A549 (cell line): Measurements from ENCODE around the gene PI16. TPM values are rescaled to one million over a fixed set of nuclear protein-coding genes. Genes with fewer than 3 reads are reported as not detected.

Source experiments
- ATAC-seq, 2 experiments: fragments of 200-7000 bp in 1 of 2; fragments of >200 bp in 1 of 2; cut with Nextera tagmentation in 1 of 2; cut with Tn5 transposase in 1 of 2; 3 replicates each; pipeline versions ENCODE4 v1.8.0 to v1.9.1; 2018 to 2020; ENCODE audit warnings: mild to moderate bottlenecking in 1 of 2, moderate library complexity in 1 of 2
- CTCF ChIA-PET: fragments of 300-600 bp; sonication (Branson Sonifier 250); formaldehyde crosslinking; extraction: SDS; loops from one replicate; lab custom pipeline; 2021; ENCODE audit warnings: antibody characterized with exemption, inconsistent platforms; lab: Yijun Ruan, JAX
- POLR2A ChIA-PET: fragments of 350-600 bp; formaldehyde crosslinking; extraction: SDS; loops from one replicate; lab custom pipeline; 2021; ENCODE audit warnings: antibody characterized with exemption, inconsistent platforms; lab: Yijun Ruan, JAX
- DNase-seq, 2 experiments: peaks; one replicate each; pipeline versions ENCODE4 v3.0.0 to v3.0.0-alpha.2; 2011 to 2016; ENCODE audit warnings: low read depth in 1 of 2, low spot score in 1 of 2
- FAIRE-seq: peaks from 2 replicates; lab custom pipeline; 2011; peaks lifted over from hg19 to GRCh38; lab: Jason Lieb, UNC
- H3K27ac ChIP-seq, 2 experiments: fragments of >200 bp; sonication (Bioruptor Twin); formaldehyde crosslinking; 3 replicates each; pipeline ENCODE4 v1.5.1; 2016 to 2017
- H3K4me1 ChIP-seq: fragments of >200 bp; sonication (Bioruptor Twin); formaldehyde crosslinking; 3 replicates; pipeline ENCODE4 v1.6.1; 2016
- H3K4me2 ChIP-seq: fragments of >200 bp; sonication (Bioruptor Twin); formaldehyde crosslinking; 3 replicates; pipeline ENCODE4 v1.6.1; 2016
- H3K4me3 ChIP-seq: fragments of >200 bp; sonication (Bioruptor Twin); formaldehyde crosslinking; 3 replicates; pipeline ENCODE4 v1.5.1; 2016
- H3K9me3 ChIP-seq: fragments of >200 bp; sonication (Bioruptor Twin); formaldehyde crosslinking; 3 replicates; pipeline ENCODE4 v1.6.1; 2016
- CHD4 ChIP-seq: fragments of 200-600 bp; sonication (generic); IDR thresholded peaks from 2 replicates; pipeline ENCODE4 v1.6.1; 2016; ENCODE audit warnings: antibody characterized with exemption, mild to moderate bottlenecking, borderline replicate concordance
- EP300 ChIP-seq, 2 experiments: fragments of >200 bp; sonication (Bioruptor Twin); formaldehyde crosslinking; IDR thresholded peaks; 2 replicates in 1 of 2; 3 replicates in 1 of 2; pipeline ENCODE4 v1.6.1; 2016 to 2017
- FOXS1 ChIP-seq: fragments of 250-450 bp; sonication (Bioruptor Pico); IDR thresholded peaks from 2 replicates; pipeline ENCODE4 v1.5.0; 2020; ENCODE audit warnings: mild to moderate bottlenecking, moderate library complexity
- HDAC2 ChIP-seq: fragments of 200-600 bp; sonication (generic); IDR thresholded peaks from 2 replicates; pipeline ENCODE4 v1.6.1; 2016
- HOXB5 ChIP-seq: fragments of 250-450 bp; sonication (Bioruptor Pico); IDR thresholded peaks from 2 replicates; pipeline ENCODE4 v1.5.0; 2020; ENCODE audit warnings: mild to moderate bottlenecking, moderate library complexity
- KDM1A ChIP-seq: fragments of 200-600 bp; sonication (generic); IDR thresholded peaks from 2 replicates; pipeline ENCODE4 v1.6.1; 2016; ENCODE audit warnings: low read depth, mild to moderate bottlenecking
- KDM5A ChIP-seq: fragments of 200-600 bp; sonication (generic); IDR thresholded peaks from 2 replicates; pipeline ENCODE4 v1.6.1; 2016; ENCODE audit warnings: antibody characterized with exemption, mild to moderate bottlenecking
- MYC ChIP-seq: IDR thresholded peaks from 2 replicates; pipeline ENCODE4 v1.6.1; 2012; ENCODE audit warnings: mild to moderate bottlenecking, inconsistent platforms, low read length, improper control_type of control experiment, borderline replicate concordance
- NR3C1 ChIP-seq: fragments of >200 bp; sonication (Bioruptor Twin); formaldehyde crosslinking; IDR thresholded peaks from 3 replicates; pipeline ENCODE4 v1.6.1; 2017
- PBX3 ChIP-seq: IDR thresholded peaks from 2 replicates; pipeline ENCODE4 v1.6.1; 2012
- PHF8 ChIP-seq: fragments of 200-600 bp; sonication (generic); IDR thresholded peaks from 2 replicates; pipeline ENCODE4 v1.6.1; 2016; ENCODE audit warnings: low read depth, mild to moderate bottlenecking, antibody characterized with exemption, moderate library complexity, borderline replicate concordance
- POLR2A ChIP-seq: IDR thresholded peaks from 2 replicates; pipeline ENCODE4 v1.6.1; 2012; ENCODE audit warnings: mild to moderate bottlenecking, low read length
- POLR2AphosphoS2 ChIP-seq: conservative IDR thresholded peaks from 2 replicates; pipeline ENCODE4 v1.6.1; 2012; ENCODE audit warnings: low read length, improper control_type of control experiment, inconsistent platforms
- RAD21 ChIP-seq, 2 experiments: fragments of >200 bp in 1 of 2; sonication (Bioruptor Twin) in 1 of 2; formaldehyde crosslinking in 1 of 2; IDR thresholded peaks in 1 of 2; conservative IDR thresholded peaks in 1 of 2; 2 replicates in 1 of 2; 3 replicates in 1 of 2; pipeline ENCODE4 v1.6.1; 2012 to 2018; ENCODE audit warnings: inconsistent platforms in 1 of 2
- RNF2 ChIP-seq: fragments of 200-600 bp; sonication (generic); IDR thresholded peaks from 2 replicates; pipeline ENCODE4 v1.6.1; 2016; ENCODE audit warnings: low read depth, mild to moderate bottlenecking, antibody characterized with exemption, moderate library complexity, borderline replicate concordance
- SMC3 ChIP-seq: fragments of >200 bp; sonication (Bioruptor Twin); formaldehyde crosslinking; IDR thresholded peaks from 3 replicates; pipeline ENCODE4 v1.6.1; 2018; ENCODE audit warnings: inconsistent platforms
- SREBF2 ChIP-seq: fragments of 450-650 bp; IDR thresholded peaks from 2 replicates; pipeline ENCODE4 v1.6.1; 2014; ENCODE audit warnings: mild to moderate bottlenecking, moderate library complexity
- TFCP2L1 ChIP-seq: fragments of 250-450 bp; sonication (Bioruptor Pico); IDR thresholded peaks from 2 replicates; pipeline ENCODE4 v1.5.0; 2021; ENCODE audit warnings: mild to moderate bottlenecking
- ZC3H11A ChIP-seq: fragments of 450-650 bp; IDR thresholded peaks from 2 replicates; pipeline ENCODE4 v1.6.1; 2014; ENCODE audit warnings: antibody characterized with exemption, mild to moderate bottlenecking
- ZFP36 ChIP-seq: fragments of 450-650 bp; IDR thresholded peaks from 2 replicates; pipeline ENCODE4 v1.6.1; 2014; ENCODE audit warnings: borderline replicate concordance; ENCODE audit not compliant: partially characterized antibody
- WGBS: methylation state at CpG from one replicate; pipeline ENCODE4 v1.1.6; 2017; ENCODE audit errors: missing lambda C conversion rate; 5-methylcytosine and 5-hydroxymethylcytosine counted together
- polyA plus RNA-seq, 4 experiments: library from polyadenylated mRNA; depleted of rRNA in 3 of 4; stranded (reverse); fragments of >200 nt; fragmentation: RNase III in 1 of 4; extraction: RNeasy Plus Mini Kit Qiagen cat#74134 plus additional on column Dnase treatment in 1 of 4; gene quantifications; 2 replicates in 3 of 4; 3 replicates in 1 of 4; pipeline ENCODE4 v1.2.3, GENCODE V29; 2011 to 2017
- TF ChIP-seq, protein P1 (sequence below): fragments of 150-350 bp; IDR thresholded peaks from 2 replicates; pipeline ENCODE4 v1.6.1; 2014; ENCODE audit warnings: low read depth, mild to moderate bottlenecking, low read length

PI16 gene
- polyA plus RNA-seq, 2 of the 4 experiments (the other 2 are of a cell fraction) = not detected

DNA sequence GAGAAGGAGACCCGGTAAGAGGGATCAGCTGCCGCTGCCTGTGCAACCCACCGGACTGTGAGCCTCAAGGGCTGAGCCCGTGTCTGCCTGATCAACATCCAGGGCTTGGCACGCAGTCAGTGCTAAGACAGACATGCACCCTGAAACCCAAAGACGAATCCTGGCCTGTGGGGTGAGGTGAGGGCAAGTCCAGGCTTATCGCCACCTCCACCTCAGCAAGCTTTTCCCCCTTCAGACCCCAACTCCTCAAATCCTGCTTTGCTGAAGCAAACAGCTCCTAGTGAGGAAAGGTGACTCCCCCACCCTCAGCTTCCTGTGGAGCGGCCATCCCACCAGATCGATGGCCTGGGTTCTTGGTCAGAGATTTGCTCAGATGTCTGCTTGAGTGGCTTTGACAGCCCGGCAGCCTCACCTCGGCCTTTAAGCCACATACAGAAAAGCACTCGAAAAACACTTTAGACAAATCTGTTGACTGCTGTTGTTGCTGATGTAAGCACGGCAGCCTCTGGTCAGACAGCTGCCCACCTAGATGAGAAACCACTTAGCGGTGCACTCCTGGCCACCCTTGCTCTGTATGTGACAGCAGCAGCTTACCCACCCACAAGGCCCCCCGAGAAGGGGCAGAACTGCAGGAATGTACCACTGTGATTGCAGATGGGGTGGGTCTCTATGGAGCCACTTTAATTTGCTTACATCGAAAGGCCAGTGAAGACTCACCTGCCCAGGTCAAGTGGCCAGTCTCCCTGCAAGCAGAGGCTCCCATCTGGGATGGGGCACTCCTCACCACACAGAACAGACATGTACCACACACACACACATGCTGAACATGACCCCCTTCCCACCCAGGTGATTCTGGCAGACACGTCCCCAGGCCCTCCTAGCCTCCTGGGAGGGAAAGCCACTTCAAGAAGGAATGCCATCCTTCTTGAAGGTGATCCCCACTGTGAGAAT, 16.6 kb downstream of the PI16 start:
- H3K27ac ChIP-seq = peak overlapping the region in 1 of 2 experiments; percentile 53; a peak in 1 of 6 replicates
- no peak for TF ChIP-seq RNF2
- no peak for TF ChIP-seq RAD21 (conservative IDR thresholded peaks at IDR 0.05 in 1 of 2, IDR thresholded peaks at IDR 0.05 in 1 of 2)
- no peak for TF ChIP-seq POLR2A
- TF ChIP-seq PBX3 = no peak
- TF ChIP-seq SREBF2 = no peak
- no peak for TF ChIP-seq TFCP2L1 (CRISPR knock-in tag)
- TF ChIP-seq PHF8 = no peak
- TF ChIP-seq NR3C1 = no peak
- TF ChIP-seq, protein P1, sequence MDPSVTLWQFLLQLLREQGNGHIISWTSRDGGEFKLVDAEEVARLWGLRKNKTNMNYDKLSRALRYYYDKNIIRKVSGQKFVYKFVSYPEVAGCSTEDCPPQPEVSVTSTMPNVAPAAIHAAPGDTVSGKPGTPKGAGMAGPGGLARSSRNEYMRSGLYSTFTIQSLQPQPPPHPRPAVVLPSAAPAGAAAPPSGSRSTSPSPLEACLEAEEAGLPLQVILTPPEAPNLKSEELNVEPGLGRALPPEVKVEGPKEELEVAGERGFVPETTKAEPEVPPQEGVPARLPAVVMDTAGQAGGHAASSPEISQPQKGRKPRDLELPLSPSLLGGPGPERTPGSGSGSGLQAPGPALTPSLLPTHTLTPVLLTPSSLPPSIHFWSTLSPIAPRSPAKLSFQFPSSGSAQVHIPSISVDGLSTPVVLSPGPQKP = no peak
- no peak for TF ChIP-seq EP300 (IDR thresholded peaks at IDR 0.05)
- no peak for TF ChIP-seq SMC3
- no peak for TF ChIP-seq MYC
- no peak for TF ChIP-seq POLR2AphosphoS2
- no peak for TF ChIP-seq KDM1A
- no peak for TF ChIP-seq FOXS1 (CRISPR knock-in tag)
- TF ChIP-seq HDAC2 = no peak
- no peak for TF ChIP-seq ZFP36
- no peak for TF ChIP-seq KDM5A
- TF ChIP-seq CHD4 = no peak
- TF ChIP-seq ZC3H11A = no peak
- no peaks in the 10 kb centered on the region for H3K4me1 ChIP-seq
- FAIRE-seq (no peak), DNase-seq (no peak), ATAC-seq (no peak)
- H3K9me3 ChIP-seq = no peaks in the 10 kb centered on the region
- ChIA-PET POLR2A (no interaction called here), CTCF (interaction anchor here (1.4 kb wide), 1 partner anchor 85 kb away, joined by 6 read pairs; the partner anchor contains the start of gene C6orf89)
- no peak overlapping the region for H3K4me2 ChIP-seq
- 86% methylated on average over 13 of the region's 17 CpGs for WGBS
- no peak overlapping the region for H3K4me3 ChIP-seq

- FAIRE-seq (no peak), ATAC-seq (no peak), DNase-seq (no peak)
- Histone ChIP-seq H3K4me2 (no peak overlapping the region), H3K27ac (no peak overlapping the region), H3K4me1 (no peaks in the 10 kb centered on the region), H3K4me3 (no peak overlapping the region), H3K9me3 (no peaks in the 10 kb centered on the region)
- CTCF ChIA-PET = interaction anchor here (1.4 to 1.7 kb wide), 2 partner anchors 9 to 86 kb away, joined by 3 to 6 read pairs; partner anchors contain the start of gene C6orf89
- TF ChIP-seq ZFP36 = no peak
- TF ChIP-seq HOXB5 (CRISPR knock-in tag) = no peak
- TF ChIP-seq, all 56 proteins: peak for 0
- 85% methylated on average over 10 of the region's 14 CpGs for WGBS
- POLR2A ChIA-PET = no interaction called here
These were observed 17.6 kb downstream of the PI16 start for GRCh38 chr6:36971921-36972673.
